ENCODE results near the gene SFN.

The SFN gene

GRCh38 chr1:26827106-26827604 is 35.8 kb upstream of the SFN start:
- TF ChIP-seq ZFX (IDR thresholded peaks at IDR 0.05; ENCODE audit: borderline replicate concordance) (no peak), CTCF (IDR thresholded peaks at IDR 0.05) (no peak)
- H3K27ac ChIP-seq, result peak overlapping the region; percentile 71

- peak overlapping the region; percentile 71; the same call in 1 of the 2 replicates for H3K27ac ChIP-seq
- no peak for TF ChIP-seq CTCF (IDR thresholded peaks at IDR 0.05)
- TF ChIP-seq ZFX (IDR thresholded peaks at IDR 0.05; ENCODE audit: borderline replicate concordance), result no peak
Observed at GRCh38 chr1:26827663-26828062, 35.3 kb upstream of the SFN start.

GRCh38 chr1:26828411-26828991 is 34.4 kb upstream of the SFN start:
- H3K27ac ChIP-seq, result no peak overlapping the region
- no peak for TF ChIP-seq ZFX (IDR thresholded peaks at IDR 0.05; ENCODE audit: borderline replicate concordance)
- no peak for TF ChIP-seq CTCF (IDR thresholded peaks at IDR 0.05)

GRCh38 chr1:26829184-26829911 is 33.6 kb upstream of the SFN start:
- TF ChIP-seq ZFX (IDR thresholded peaks at IDR 0.05; ENCODE audit: borderline replicate concordance), result no peak
- no peak for TF ChIP-seq CTCF (IDR thresholded peaks at IDR 0.05)
- no peak overlapping the region for H3K27ac ChIP-seq

- 0 out of 2 replicates have a peak overlapping the region, but pooled peaks have one; percentile 2 for H3K27ac ChIP-seq
Observed at GRCh38 chr1:26831059-26831458, 31.9 kb upstream of the SFN start.

GRCh38 chr1:26831546-26832248 is 31.3 kb upstream of the SFN start:
- 0 out of 2 replicates have a peak overlapping the region, but pooled peaks have one; percentile 2 for H3K27ac ChIP-seq

More at GRCh38 chr1:26831059-26831458, 31.9 kb upstream of the SFN start:
- no peak for TF ChIP-seq ZFX (IDR thresholded peaks at IDR 0.05; ENCODE audit: borderline replicate concordance)
- no peak for TF ChIP-seq CTCF (IDR thresholded peaks at IDR 0.05)

More at GRCh38 chr1:26831546-26832248, 31.3 kb upstream of the SFN start:
- TF ChIP-seq CTCF (IDR thresholded peaks at IDR 0.05) (no peak), ZFX (IDR thresholded peaks at IDR 0.05; ENCODE audit: borderline replicate concordance) (no peak)

Data from 22Rv1 (cell line).